HG03139 (cell line): Measurements from ENCODE around the gene RFX1.
A peak's percentile ranks its signal among the peaks of the same experiment; 100 is the strongest.
"Not testable (repeated sequence)": the region's sequence is repeated elsewhere in the genome, so short reads cannot be mapped to it uniquely, and the experiment has no call there.

Source experiments
- ATAC-seq: cut with Tn5 transposase; IDR thresholded peaks from one replicate; pipeline ENCODE4 v1.9.1; 2021; ENCODE audit not compliant: unreplicated experiment

Gene RFX1

GRCh38 chr19:14006085-14006765, at the start of gene RFX1:
RFX1 (minus strand) TSS chr19:14006320; CDS start chr19:13993843, 12,477 bp downstream.
- ATAC-seq, result peak; percentile 61

- no peak for ATAC-seq
Measured at GRCh38 chr19:14055396-14055795, 49.3 kb upstream of the RFX1 start.

- no peak for ATAC-seq
Measured at GRCh38 chr19:14054721-14055120, 48.6 kb upstream of the RFX1 start.

GRCh38 chr19:14054099-14054498, 48.0 kb upstream of the RFX1 start:
- no peak for ATAC-seq

GRCh38 chr19:14053500-14053899, 47.4 kb upstream of the RFX1 start:
- no peak for ATAC-seq

GRCh38 chr19:14053032-14053431, 46.9 kb upstream of the RFX1 start:
- ATAC-seq, result no peak

GRCh38 chr19:14052470-14052869, 46.4 kb upstream of the RFX1 start:
- no peak for ATAC-seq

- ATAC-seq, result no peak
Measured at GRCh38 chr19:14051980-14052379, 45.9 kb upstream of the RFX1 start.

- not testable (repeated sequence) for ATAC-seq
Measured at GRCh38 chr19:14050961-14051360, 44.8 kb upstream of the RFX1 start.

GRCh38 chr19:14050512-14050911, 44.4 kb upstream of the RFX1 start:
- no peak for ATAC-seq

GRCh38 chr19:14048443-14049153, 42.5 kb upstream of the RFX1 start:
- ATAC-seq, result no peak

- not testable (repeated sequence) for ATAC-seq
Measured at GRCh38 chr19:14047866-14048265, 41.7 kb upstream of the RFX1 start.

- ATAC-seq, result not testable (repeated sequence)
Measured at GRCh38 chr19:14042659-14043608, 36.8 kb upstream of the RFX1 start.

- no peak for ATAC-seq
Measured at GRCh38 chr19:14039181-14039580, 33.1 kb upstream of the RFX1 start.

- no peak for ATAC-seq
Measured at GRCh38 chr19:14035706-14036105, 29.6 kb upstream of the RFX1 start.

GRCh38 chr19:14035159-14035558, 29.0 kb upstream of the RFX1 start:
- ATAC-seq, result not testable (repeated sequence)

GRCh38 chr19:14033946-14034345, 27.8 kb upstream of the RFX1 start:
- ATAC-seq, result no peak

GRCh38 chr19:14031719-14032480, 25.8 kb upstream of the RFX1 start, which contains the start of gene IL27RA:
IL27RA (plus strand) TSS chr19:14031762; CDS start chr19:14031873, 111 bp downstream.
- ATAC-seq, result no peak

GRCh38 chr19:14030997-14031718, 25.0 kb upstream of the RFX1 start:
- no peak for ATAC-seq

- ATAC-seq, result no peak
Measured at GRCh38 chr19:14028901-14029300, 22.8 kb upstream of the RFX1 start.
